Erythroblast (primary cell): ENCODE measurements around the gene AGMO.

Experiments
- GATA1 ChIP-seq: IDR thresholded peaks from 2 replicates; pipeline ENCODE4 v1.6.1; 2011; ENCODE audit warnings: low read depth, mild to moderate bottlenecking, control low read depth, low read length, moderate library complexity
- POLR2A ChIP-seq: IDR thresholded peaks from 2 replicates; pipeline ENCODE4 v1.6.1; 2011; ENCODE audit warnings: mild to moderate bottlenecking, low read length

- TF ChIP-seq POLR2A (no peak), GATA1 (no peak)
Measured at GRCh38 chr7:15559416-15559928, 2.3 kb downstream of the AGMO start.
